Spinal cord (tissue), 10 donors: ENCODE results near the gene CFAP77. TPM values are rescaled to one million over a fixed set of nuclear protein-coding genes. Genes with fewer than 3 reads are reported as not detected.
A peak's percentile ranks its signal among the peaks of the same experiment; 100 is the strongest.

ENCODE experiments used
- DNase-seq, 6 donors: peaks; one replicate each; pipeline versions ENCODE4 v3.0.0 to v3.0.0-alpha.2; 2013 to 2015; ENCODE audit warnings: low spot score in 6 of 6, low read depth in 4 of 6
- H3K27ac ChIP-seq: one replicate; pipeline ENCODE4 v1.5.1; 2013; ENCODE audit warnings: low read depth, low read length, control low read depth
- H3K27me3 ChIP-seq: one replicate; pipeline ENCODE4 v1.6.1; 2013; ENCODE audit warnings: low read length; ENCODE audit not compliant: control insufficient read depth, insufficient read depth
- H3K36me3 ChIP-seq: one replicate; pipeline ENCODE4 v1.6.1; 2013; ENCODE audit warnings: low read length; ENCODE audit not compliant: control insufficient read depth, insufficient read depth
- H3K4me1 ChIP-seq: one replicate; pipeline ENCODE4 v1.6.1; 2013; ENCODE audit warnings: low read length; ENCODE audit not compliant: control insufficient read depth, insufficient read depth
- H3K4me3 ChIP-seq: one replicate; pipeline ENCODE4 v1.5.1; 2013; ENCODE audit warnings: low read depth, low read length, control low read depth
- H3K9me3 ChIP-seq: one replicate; pipeline ENCODE4 v1.6.1; 2013; ENCODE audit warnings: low read length; ENCODE audit not compliant: control insufficient read depth, insufficient read depth
- WGBS: methylation state at CpG from one replicate; pipeline ENCODE4 v1.1.5; 2013; ENCODE audit warnings: missing lambda C conversion rate; ENCODE audit not compliant: insufficient coverage; 5-methylcytosine and 5-hydroxymethylcytosine counted together
- polyA plus RNA-seq, 2 donors: library from polyadenylated mRNA; unstranded; fragments of 120-200 nt; gene quantifications; one replicate each; pipeline ENCODE4 v1.2.1, GENCODE V29; 2013; ENCODE audit not compliant: insufficient read length in 2 of 2
- total RNA-seq, 2 donors: library from RNA; depleted of rRNA in 1 of 2; stranded (reverse); fragments of 120-200 nt in 1 of 2; fragments of >200 nt in 1 of 2; gene quantifications; one replicate each; pipeline versions ENCODE4 v1.2.3 to v1.2.4, GENCODE V29; 2013 to 2014
- donor health status: healthy.

CFAP77 gene
- total and polyA plus RNA-seq, 4 donors = 0.30 to 6.9 (median 4.7) TPM

- no peaks in the 10 kb centered on the region for H3K36me3 ChIP-seq
- no peak overlapping the region for H3K4me3 ChIP-seq
- H3K27ac ChIP-seq = no peak overlapping the region
- peaks cover 8% of the 10 kb centered on the region for H3K27me3 ChIP-seq
- WGBS = 81% methylated on average over 6 of the region's 7 CpGs
- DNase-seq = no peak
- H3K9me3 ChIP-seq = no peaks in the 10 kb centered on the region
- peaks cover 17% of the 10 kb centered on the region for H3K4me1 ChIP-seq
These were observed 137.0 kb downstream of the CFAP77 start for GRCh38 chr9:132547052-132547431.

GRCh38 chr9:132547436-132547835 lies 137.4 kb downstream of the CFAP77 start:
- 92% methylated on average over 11 of the region's 13 CpGs for WGBS
- Histone ChIP-seq H3K27ac (no peak overlapping the region), H3K4me3 (no peak overlapping the region), H3K4me1 (peaks cover 17% of the 10 kb centered on the region), H3K9me3 (no peaks in the 10 kb centered on the region), H3K36me3 (no peaks in the 10 kb centered on the region), H3K27me3 (peaks cover 8% of the 10 kb centered on the region)
- no peak for DNase-seq

GRCh38 chr9:132547976-132548730 lies 138.1 kb downstream of the CFAP77 start:
- no peaks in the 10 kb centered on the region for H3K9me3 ChIP-seq
- H3K27me3 ChIP-seq = peaks cover 8% of the 10 kb centered on the region
- H3K36me3 ChIP-seq = no peaks in the 10 kb centered on the region
- H3K4me1 ChIP-seq = peaks cover 17% of the 10 kb centered on the region
- no peak overlapping the region for H3K4me3 ChIP-seq
- H3K27ac ChIP-seq = no peak overlapping the region
- peak in 1 of 6 donors; percentile 23 for DNase-seq
- 76% methylated on average over 9 of the region's 21 CpGs for WGBS

GRCh38 chr9:132548751-132549640 lies 139.0 kb downstream of the CFAP77 start:
- H3K27me3 ChIP-seq = peaks cover 8% of the 10 kb centered on the region

GRCh38 chr9:132551556-132551955 lies 141.5 kb downstream of the CFAP77 start:
- no peak for DNase-seq
- H3K9me3 ChIP-seq = no peaks in the 10 kb centered on the region
- H3K4me3 ChIP-seq = no peak overlapping the region
- no peaks in the 10 kb centered on the region for H3K36me3 ChIP-seq
- peaks cover 4% of the 10 kb centered on the region for H3K27me3 ChIP-seq
- WGBS = 84% methylated on average over 6 of the region's 13 CpGs
- no peak overlapping the region for H3K27ac ChIP-seq
- peaks cover 10% of the 10 kb centered on the region for H3K4me1 ChIP-seq

More at GRCh38 chr9:132548751-132549640, 139.0 kb downstream of the CFAP77 start:
- H3K36me3 ChIP-seq = no peaks in the 10 kb centered on the region
- no peaks in the 10 kb centered on the region for H3K9me3 ChIP-seq
- DNase-seq = peak in 1 of 6 donors; percentile 80
- no peak overlapping the region for H3K27ac ChIP-seq
- WGBS = 65% methylated on average over 8 of the region's 17 CpGs
- peaks cover 17% of the 10 kb centered on the region for H3K4me1 ChIP-seq
- no peak overlapping the region for H3K4me3 ChIP-seq

GRCh38 chr9:132552041-132552440 lies 142.0 kb downstream of the CFAP77 start:
- Histone ChIP-seq H3K36me3 (no peaks in the 10 kb centered on the region), H3K4me1 (peaks cover 8% of the 10 kb centered on the region)

GRCh38 chr9:132554755-132555154 lies 144.7 kb downstream of the CFAP77 start:
- WGBS = 100% methylated on average over 2 of the region's 2 CpGs
- H3K4me3 ChIP-seq = no peak overlapping the region
- no peaks in the 10 kb centered on the region for H3K36me3 ChIP-seq
- no peak for DNase-seq
- peaks cover 5% of the 10 kb centered on the region for H3K4me1 ChIP-seq
- peaks cover 4% of the 10 kb centered on the region for H3K27me3 ChIP-seq
- no peaks in the 10 kb centered on the region for H3K9me3 ChIP-seq
- H3K27ac ChIP-seq = no peak overlapping the region

More at GRCh38 chr9:132552041-132552440, 142.0 kb downstream of the CFAP77 start:
- Histone ChIP-seq H3K9me3 (no peaks in the 10 kb centered on the region), H3K4me3 (no peak overlapping the region), H3K27me3 (peaks cover 4% of the 10 kb centered on the region), H3K27ac (no peak overlapping the region)
- 73% methylated on average over 12 of the region's 12 CpGs for WGBS
- DNase-seq = no peak

GRCh38 chr9:132555528-132555927 lies 145.5 kb downstream of the CFAP77 start:
- Histone ChIP-seq H3K4me1 (peaks cover 5% of the 10 kb centered on the region), H3K4me3 (no peak overlapping the region), H3K27me3 (peaks cover 4% of the 10 kb centered on the region), H3K9me3 (no peaks in the 10 kb centered on the region), H3K27ac (no peak overlapping the region), H3K36me3 (no peaks in the 10 kb centered on the region)
- WGBS = no CpG with 5 or more reads among the region's 8 CpGs
- no peak for DNase-seq

- Histone ChIP-seq H3K4me1 (peaks cover 5% of the 10 kb centered on the region), H3K9me3 (no peaks in the 10 kb centered on the region), H3K27me3 (peaks cover 4% of the 10 kb centered on the region), H3K36me3 (no peaks in the 10 kb centered on the region), H3K4me3 (no peak overlapping the region), H3K27ac (no peak overlapping the region)
- no peak for DNase-seq
- 45% methylated on average over 2 of the region's 6 CpGs for WGBS
These were observed 146.2 kb downstream of the CFAP77 start for GRCh38 chr9:132556235-132556634.
